HL-60 (cell line): ENCODE data around the gene CABLES2.

Experiments used
- CTCF ChIP-seq: IDR thresholded peaks from one replicate; pipeline ENCODE4 v1.5.1; 2011; ENCODE audit warnings: low read length, control low read depth, inconsistent platforms; ENCODE audit not compliant: insufficient read depth
- GABPA ChIP-seq: IDR thresholded peaks from 2 replicates; pipeline ENCODE4 v1.6.1; 2012; ENCODE audit warnings: low read depth
- POLR2AphosphoS5 ChIP-seq: IDR thresholded peaks from 2 replicates; pipeline ENCODE4 v1.6.1; 2012; ENCODE audit warnings: low read depth
- SPI1 ChIP-seq: IDR thresholded peaks from 2 replicates; pipeline ENCODE4 v1.6.1; 2012; ENCODE audit warnings: low read depth, mild to moderate bottlenecking, borderline replicate concordance
- TF ChIP-seq, protein P1 (sequence below): IDR thresholded peaks from 2 replicates; pipeline ENCODE4 v1.6.1; 2012; ENCODE audit warnings: low read depth; ENCODE audit not compliant: insufficient replicate concordance

DNA sequence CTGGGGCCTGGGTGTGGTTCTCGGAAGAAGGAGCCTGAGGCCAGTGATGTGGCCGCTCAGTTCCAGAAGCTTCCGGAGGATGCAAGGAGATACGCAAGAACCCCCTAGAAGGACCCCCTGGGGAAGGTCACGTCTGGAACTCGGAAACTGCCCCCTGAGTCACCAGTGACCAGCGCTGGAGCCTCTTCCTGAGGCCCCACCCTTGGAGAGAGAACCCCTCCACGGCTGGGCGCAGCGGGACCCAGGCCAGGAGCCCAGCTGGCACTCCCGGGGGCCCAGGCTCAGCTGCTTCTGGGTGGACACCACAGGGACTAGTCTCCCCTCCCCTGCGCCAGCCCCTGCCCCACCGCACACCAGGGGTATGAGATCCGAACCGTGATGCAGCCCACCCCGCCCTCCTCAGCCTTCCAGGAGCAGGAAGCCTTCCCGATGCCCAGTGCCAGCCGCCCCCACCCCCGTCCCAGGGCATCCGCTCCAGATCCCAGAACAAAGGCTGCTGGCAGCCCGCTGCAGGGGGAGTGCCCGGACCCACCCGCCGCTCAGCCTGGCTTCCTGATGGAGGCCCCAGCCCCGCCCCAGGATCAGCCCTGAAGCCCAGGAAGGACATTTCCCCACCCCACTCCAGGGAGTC, 47.5 kb downstream of the CABLES2 start:
- TF ChIP-seq POLR2AphosphoS5 (no peak), CTCF (no peak), SPI1 (no peak), GABPA (no peak)
- TF ChIP-seq, protein P1, sequence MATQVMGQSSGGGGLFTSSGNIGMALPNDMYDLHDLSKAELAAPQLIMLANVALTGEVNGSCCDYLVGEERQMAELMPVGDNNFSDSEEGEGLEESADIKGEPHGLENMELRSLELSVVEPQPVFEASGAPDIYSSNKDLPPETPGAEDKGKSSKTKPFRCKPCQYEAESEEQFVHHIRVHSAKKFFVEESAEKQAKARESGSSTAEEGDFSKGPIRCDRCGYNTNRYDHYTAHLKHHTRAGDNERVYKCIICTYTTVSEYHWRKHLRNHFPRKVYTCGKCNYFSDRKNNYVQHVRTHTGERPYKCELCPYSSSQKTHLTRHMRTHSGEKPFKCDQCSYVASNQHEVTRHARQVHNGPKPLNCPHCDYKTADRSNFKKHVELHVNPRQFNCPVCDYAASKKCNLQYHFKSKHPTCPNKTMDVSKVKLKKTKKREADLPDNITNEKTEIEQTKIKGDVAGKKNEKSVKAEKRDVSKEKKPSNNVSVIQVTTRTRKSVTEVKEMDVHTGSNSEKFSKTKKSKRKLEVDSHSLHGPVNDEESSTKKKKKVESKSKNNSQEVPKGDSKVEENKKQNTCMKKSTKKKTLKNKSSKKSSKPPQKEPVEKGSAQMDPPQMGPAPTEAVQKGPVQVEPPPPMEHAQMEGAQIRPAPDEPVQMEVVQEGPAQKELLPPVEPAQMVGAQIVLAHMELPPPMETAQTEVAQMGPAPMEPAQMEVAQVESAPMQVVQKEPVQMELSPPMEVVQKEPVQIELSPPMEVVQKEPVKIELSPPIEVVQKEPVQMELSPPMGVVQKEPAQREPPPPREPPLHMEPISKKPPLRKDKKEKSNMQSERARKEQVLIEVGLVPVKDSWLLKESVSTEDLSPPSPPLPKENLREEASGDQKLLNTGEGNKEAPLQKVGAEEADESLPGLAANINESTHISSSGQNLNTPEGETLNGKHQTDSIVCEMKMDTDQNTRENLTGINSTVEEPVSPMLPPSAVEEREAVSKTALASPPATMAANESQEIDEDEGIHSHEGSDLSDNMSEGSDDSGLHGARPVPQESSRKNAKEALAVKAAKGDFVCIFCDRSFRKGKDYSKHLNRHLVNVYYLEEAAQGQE = no peak
